ENCODE measurements around the gene MIPEP. TPM values are rescaled to one million over a fixed set of nuclear protein-coding genes. Genes with fewer than 3 reads are reported as not detected.
A peak's percentile ranks its signal among the peaks of the same experiment; 100 is the strongest.
"Not testable (repeated sequence)": the region's sequence is repeated elsewhere in the genome, so short reads cannot be mapped to it uniquely, and the experiment has no call there.

MIPEP gene
- total and polyA plus RNA-seq, 2 donors = 12.6 to 16.6 TPM

GRCh38 chr13:23902975-23903905, 14.0 kb upstream of the MIPEP start:
- no peaks in the 10 kb centered on the region for H3K36me3 ChIP-seq (ENCODE audit: insufficient read depth)
- DNase-seq (ENCODE audit: extremely low spot score) = no peak
- no peak overlapping the region for H3K27ac ChIP-seq (ENCODE audit: low read depth)
- WGBS = 11% methylated on average over 67 of the region's 67 CpGs
- peak overlapping the region; percentile 11 for H3K4me3 ChIP-seq (ENCODE audit: low read depth, low read length)
- peaks cover 1% of the 10 kb centered on the region for H3K4me1 ChIP-seq (ENCODE audit: insufficient read depth)

DNA sequence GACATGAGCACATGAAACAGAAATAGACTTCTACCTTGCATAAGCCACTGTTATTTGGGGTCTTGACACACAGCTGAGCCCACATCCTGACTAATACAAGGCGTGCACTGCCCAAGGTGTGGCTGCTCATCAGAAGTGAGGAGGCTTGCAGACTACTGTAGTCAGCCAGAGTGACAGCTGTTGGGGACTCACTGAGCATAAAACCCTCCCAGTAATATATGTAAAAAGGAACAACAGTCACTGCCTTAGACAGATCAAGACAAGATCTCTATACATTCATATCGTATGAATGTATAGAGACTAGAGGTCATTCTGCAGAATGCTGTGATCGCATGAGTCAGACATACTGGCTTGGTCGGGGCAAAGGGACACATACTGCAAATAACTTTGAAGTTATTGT, 12.2 kb upstream of the MIPEP start:
- H3K27ac ChIP-seq (ENCODE audit: low read depth) = no peak overlapping the region
- WGBS = 87% methylated on average over 4 of the region's 4 CpGs
- DNase-seq (ENCODE audit: extremely low spot score) = no peak
- H3K4me3 ChIP-seq (ENCODE audit: low read depth, low read length) = no peak overlapping the region
- H3K4me1 ChIP-seq (ENCODE audit: insufficient read depth) = peaks cover 1% of the 10 kb centered on the region
- H3K36me3 ChIP-seq (ENCODE audit: insufficient read depth) = no peaks in the 10 kb centered on the region

GRCh38 chr13:23899555-23899954, 10.4 kb upstream of the MIPEP start:
- peak; percentile 74 for DNase-seq (ENCODE audit: extremely low spot score)
- WGBS = 15% methylated on average over 4 of the region's 4 CpGs
- no peaks in the 10 kb centered on the region for H3K36me3 ChIP-seq (ENCODE audit: insufficient read depth)
- H3K27ac ChIP-seq (ENCODE audit: low read depth) = no peak overlapping the region
- H3K4me1 ChIP-seq (ENCODE audit: insufficient read depth) = peaks cover 1% of the 10 kb centered on the region
- H3K4me3 ChIP-seq (ENCODE audit: low read depth, low read length) = no peak overlapping the region

GRCh38 chr13:23898101-23898500, 8.9 kb upstream of the MIPEP start:
- Histone ChIP-seq H3K4me3 (ENCODE audit: low read depth, low read length) (no peak overlapping the region), H3K36me3 (ENCODE audit: insufficient read depth) (no peaks in the 10 kb centered on the region), H3K27ac (ENCODE audit: low read depth) (no peak overlapping the region), H3K4me1 (ENCODE audit: insufficient read depth) (peaks cover under 1% of the 10 kb centered on the region)
- no peak for DNase-seq (ENCODE audit: extremely low spot score)
- 28% methylated on average over 8 of the region's 8 CpGs for WGBS

- not testable (repeated sequence) for H3K36me3 ChIP-seq (ENCODE audit: insufficient read depth); H3K4me3 ChIP-seq (ENCODE audit: low read depth, low read length); H3K4me1 ChIP-seq (ENCODE audit: insufficient read depth); DNase-seq (ENCODE audit: extremely low spot score); H3K27ac ChIP-seq (ENCODE audit: low read depth)
- 76% methylated on average over 3 of the region's 3 CpGs for WGBS
Observed at GRCh38 chr13:23897452-23897919, 8.3 kb upstream of the MIPEP start, which contains the start of gene C1QTNF9B. TSS of gene C1QTNF9B (minus strand) at chr13:23897502.

GRCh38 chr13:23894746-23895145, 5.5 kb upstream of the MIPEP start:
- 84% methylated on average over 11 of the region's 12 CpGs for WGBS
- not testable (repeated sequence) for H3K4me3 ChIP-seq (ENCODE audit: low read depth, low read length); H3K27ac ChIP-seq (ENCODE audit: low read depth); H3K4me1 ChIP-seq (ENCODE audit: insufficient read depth); DNase-seq (ENCODE audit: extremely low spot score); H3K36me3 ChIP-seq (ENCODE audit: insufficient read depth)

DNA sequence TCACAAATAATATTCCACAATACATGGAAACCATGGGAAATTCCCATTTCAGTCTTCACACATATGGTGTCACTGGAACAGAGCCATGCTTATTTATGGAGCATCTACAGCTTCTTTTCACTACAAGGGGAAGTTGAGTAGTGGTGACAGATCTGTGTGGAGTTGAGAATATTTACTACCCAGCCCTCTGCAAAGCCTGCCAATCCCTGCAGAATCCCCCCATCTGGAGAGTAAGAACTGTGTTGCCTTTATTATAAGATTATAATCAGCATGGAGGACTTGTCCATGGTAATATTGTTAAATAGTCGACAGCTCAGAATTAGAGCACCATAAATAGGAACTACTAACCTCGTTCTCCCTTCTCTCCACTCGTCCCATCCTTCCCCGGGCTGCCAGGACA, 4.6 kb upstream of the MIPEP start:
- DNase-seq (ENCODE audit: extremely low spot score); H3K4me1 ChIP-seq (ENCODE audit: insufficient read depth); H3K27ac ChIP-seq (ENCODE audit: low read depth); H3K36me3 ChIP-seq (ENCODE audit: insufficient read depth); H3K4me3 ChIP-seq (ENCODE audit: low read depth, low read length): not testable (repeated sequence)
- WGBS = 75% methylated on average over 1 of the region's 4 CpGs

GRCh38 chr13:23889615-23890607, 711 bp upstream of the MIPEP start:
- WGBS = 31% methylated on average over 15 of the region's 15 CpGs
- Histone ChIP-seq H3K36me3 (ENCODE audit: insufficient read depth) (no peaks in the 10 kb centered on the region), H3K27ac (ENCODE audit: low read depth) (peak overlapping the region; percentile 23), H3K4me1 (ENCODE audit: insufficient read depth) (no peaks in the 10 kb centered on the region), H3K4me3 (ENCODE audit: low read depth, low read length) (peak overlapping the region; percentile 85)
- no peak for DNase-seq (ENCODE audit: extremely low spot score)

GRCh38 chr13:23884361-23884760, 4.8 kb downstream of the MIPEP start:
- 94% methylated on average over 3 of the region's 3 CpGs for WGBS
- H3K4me3 ChIP-seq (ENCODE audit: low read depth, low read length); H3K27ac ChIP-seq (ENCODE audit: low read depth); H3K4me1 ChIP-seq (ENCODE audit: insufficient read depth); DNase-seq (ENCODE audit: extremely low spot score); H3K36me3 ChIP-seq (ENCODE audit: insufficient read depth): not testable (repeated sequence)

DNA sequence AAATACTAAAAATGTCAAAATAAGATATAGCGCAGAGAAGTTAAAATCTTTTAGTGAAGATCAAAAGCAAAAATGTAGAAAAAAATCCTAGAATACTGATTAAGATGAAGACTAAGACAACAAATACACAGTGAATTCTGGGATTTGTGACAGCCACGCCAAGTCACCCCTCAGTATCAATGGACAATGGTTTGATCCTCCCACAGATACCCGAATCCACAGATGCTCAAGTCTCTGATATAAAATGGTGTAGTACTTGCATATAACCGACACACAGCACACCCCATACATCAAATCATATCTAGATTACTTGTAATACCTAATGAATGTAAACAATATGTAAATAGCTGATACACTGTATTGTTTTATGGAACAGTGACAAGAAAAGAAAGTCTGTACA, 5.9 kb downstream of the MIPEP start:
- Histone ChIP-seq H3K27ac (ENCODE audit: low read depth) (no peak overlapping the region), H3K36me3 (ENCODE audit: insufficient read depth) (peaks cover 3% of the 10 kb centered on the region), H3K4me1 (ENCODE audit: insufficient read depth) (no peaks in the 10 kb centered on the region), H3K4me3 (ENCODE audit: low read depth, low read length) (no peak overlapping the region)
- no peak for DNase-seq (ENCODE audit: extremely low spot score)
- WGBS = 92% methylated on average over 4 of the region's 4 CpGs

DNA sequence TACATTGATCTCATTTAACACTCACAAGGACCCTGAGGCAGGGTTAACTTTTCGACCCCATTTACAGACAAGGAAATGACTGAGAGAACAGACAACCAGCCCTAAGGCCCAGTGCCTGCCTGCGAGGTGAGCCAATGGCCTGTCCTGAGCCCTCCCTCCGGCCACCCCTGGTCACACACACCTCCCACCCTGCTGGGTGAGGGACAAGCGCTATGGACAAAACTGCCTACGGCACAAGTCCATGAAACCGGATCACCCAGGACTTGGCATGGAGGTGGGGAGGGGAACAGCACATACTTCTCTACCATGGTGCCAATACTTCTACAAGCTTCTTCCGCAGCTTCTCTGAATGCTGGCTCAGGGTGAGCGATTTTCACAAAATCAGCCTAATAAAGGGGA, 7.8 kb downstream of the MIPEP start:
- 88% methylated on average over 8 of the region's 8 CpGs for WGBS
- DNase-seq (ENCODE audit: extremely low spot score); H3K4me1 ChIP-seq (ENCODE audit: insufficient read depth); H3K36me3 ChIP-seq (ENCODE audit: insufficient read depth); H3K4me3 ChIP-seq (ENCODE audit: low read depth, low read length); H3K27ac ChIP-seq (ENCODE audit: low read depth): not testable (repeated sequence)

DNA sequence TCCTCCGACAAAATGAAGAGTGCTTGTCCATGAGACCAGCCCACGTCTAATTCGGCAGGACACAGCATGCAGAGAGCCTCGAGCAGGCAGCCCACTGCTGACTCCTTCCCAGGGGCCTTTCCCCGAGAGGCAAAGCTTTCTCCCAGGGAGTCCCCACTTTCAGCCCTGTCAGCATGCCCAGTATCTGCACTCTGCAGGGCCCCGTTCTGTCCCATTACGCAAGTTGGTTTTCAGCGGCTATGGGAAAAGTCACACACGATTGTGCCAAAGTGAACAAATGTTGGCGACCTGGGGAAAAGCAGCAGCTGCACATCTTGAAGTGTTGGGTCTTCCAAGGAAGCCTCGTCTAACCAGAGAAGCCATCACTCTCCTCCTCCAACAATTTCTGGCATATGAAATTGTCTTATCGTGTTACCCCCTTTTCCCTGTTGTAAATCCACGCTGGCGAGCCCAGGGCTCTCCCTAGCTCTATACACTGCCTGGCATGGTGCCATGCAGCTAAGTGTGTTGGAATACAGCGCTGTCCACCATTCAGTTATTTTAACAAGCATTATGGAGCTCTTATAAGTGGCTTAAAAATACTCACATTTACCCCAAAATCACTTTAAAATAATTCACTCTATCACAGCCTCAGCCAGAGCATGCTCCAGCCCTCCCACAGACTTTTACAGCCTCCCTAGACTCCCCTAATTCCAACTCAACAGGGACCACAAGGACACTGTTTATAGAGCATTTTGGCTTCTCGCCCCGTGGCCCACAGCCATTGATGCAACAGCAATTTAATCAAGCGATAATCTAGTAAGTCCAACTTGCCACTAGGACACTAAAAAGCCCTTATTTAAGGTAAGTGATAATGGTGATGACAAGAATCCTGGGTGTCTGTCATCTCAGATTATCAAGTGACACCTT, 8.5 kb downstream of the MIPEP start:
- not testable (repeated sequence) for H3K27ac ChIP-seq (ENCODE audit: low read depth); H3K4me3 ChIP-seq (ENCODE audit: low read depth, low read length); H3K36me3 ChIP-seq (ENCODE audit: insufficient read depth); DNase-seq (ENCODE audit: extremely low spot score); H3K4me1 ChIP-seq (ENCODE audit: insufficient read depth)
- 70% methylated on average over 16 of the region's 18 CpGs for WGBS

GRCh38 chr13:23877286-23877685, 11.9 kb downstream of the MIPEP start:
- peaks cover 4% of the 10 kb centered on the region for H3K36me3 ChIP-seq (ENCODE audit: insufficient read depth)
- no peaks in the 10 kb centered on the region for H3K4me1 ChIP-seq (ENCODE audit: insufficient read depth)
- no peak overlapping the region for H3K4me3 ChIP-seq (ENCODE audit: low read depth, low read length)
- no peak overlapping the region for H3K27ac ChIP-seq (ENCODE audit: low read depth)
- no peak for DNase-seq (ENCODE audit: extremely low spot score)
- 94% methylated on average over 4 of the region's 4 CpGs for WGBS

Measured in urinary bladder (tissue), 4 donors.